Suppressor macrophage treated with lipopolysaccharide for 1 hour (primary cell): ENCODE data around the gene UTS2.
A peak's percentile ranks its signal among the peaks of the same experiment; 100 is the strongest.

Experiments
- DNase-seq, 3 donors: peaks; one replicate each; pipeline ENCODE4 v3.0.0-alpha.2; 2020 to 2022

Gene UTS2

DNA sequence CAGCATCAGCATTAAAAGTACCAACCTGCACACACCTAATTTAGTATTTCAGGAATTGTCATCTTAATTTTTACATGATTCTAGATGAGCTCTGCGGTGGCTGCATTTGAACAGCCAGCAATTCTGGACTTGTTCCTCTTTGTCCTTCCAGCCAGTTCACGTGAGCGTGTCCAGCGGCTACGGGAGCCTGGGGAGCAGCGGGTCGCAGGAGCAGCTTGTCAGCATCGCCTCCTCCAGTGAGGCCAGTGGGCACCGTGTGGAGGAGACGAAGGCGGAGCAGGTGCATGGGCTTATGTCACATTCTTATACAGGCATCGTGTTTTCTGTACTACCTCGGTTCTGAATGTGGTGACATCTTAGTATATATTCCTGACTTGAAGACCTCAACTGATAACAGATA is 43.1 kb downstream of the UTS2 start:
- DNase-seq = no peak

DNA sequence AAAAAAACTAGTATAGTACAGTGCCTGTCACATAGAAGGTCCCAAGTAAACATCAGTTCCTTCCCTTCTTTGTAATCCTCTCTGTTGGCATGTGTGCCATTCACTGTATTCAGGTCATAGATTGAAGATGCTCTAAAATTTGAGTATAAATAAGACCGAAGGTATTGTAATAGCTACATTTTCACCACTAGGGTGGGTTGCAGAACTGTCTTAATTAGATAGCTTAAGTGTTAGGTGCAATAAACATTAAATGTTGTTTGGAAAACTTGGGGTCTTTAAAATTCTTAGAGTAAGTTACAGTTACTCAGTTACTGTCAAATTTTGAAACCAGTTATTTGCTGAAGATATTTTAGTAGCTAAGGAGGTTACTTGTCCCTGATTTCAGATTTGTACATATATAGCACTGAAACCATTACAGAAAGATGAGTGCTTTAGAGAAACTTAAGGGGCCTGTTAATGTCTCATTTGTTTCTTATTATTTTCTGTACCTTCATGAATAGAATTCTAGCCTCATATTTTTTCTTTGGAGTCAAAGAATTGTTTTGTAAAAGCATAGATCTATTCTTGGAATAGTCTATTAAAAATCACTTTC is 44.5 kb downstream of the UTS2 start:
- peak; percentile 38 to 74 (median 73) for DNase-seq

DNA sequence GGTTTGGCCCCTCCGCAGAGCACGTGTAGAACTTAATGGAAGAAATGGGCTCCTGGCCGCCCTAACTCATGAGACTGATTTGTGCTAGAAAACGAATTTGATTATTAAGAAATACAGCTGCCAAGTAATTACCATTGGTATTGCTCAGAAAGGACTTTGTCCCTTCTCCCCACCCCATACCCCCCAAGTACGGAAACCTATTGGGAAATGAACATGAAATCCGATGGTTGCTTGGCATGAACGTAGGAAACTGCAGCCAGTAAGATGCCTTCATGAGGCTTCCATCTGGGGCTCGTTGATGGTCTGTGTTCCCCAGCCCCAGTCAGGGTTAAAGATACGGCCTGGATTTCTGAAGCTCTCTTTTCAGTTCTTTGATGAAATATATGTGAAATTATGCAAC is 47.4 kb downstream of the UTS2 start:
- no peak for DNase-seq
